ENCODE measurements around the gene UBE2L3.
"Not testable (repeated sequence)": the region's sequence is repeated elsewhere in the genome, so short reads cannot be mapped to it uniquely, and the experiment has no call there.

Gene UBE2L3

DNA sequence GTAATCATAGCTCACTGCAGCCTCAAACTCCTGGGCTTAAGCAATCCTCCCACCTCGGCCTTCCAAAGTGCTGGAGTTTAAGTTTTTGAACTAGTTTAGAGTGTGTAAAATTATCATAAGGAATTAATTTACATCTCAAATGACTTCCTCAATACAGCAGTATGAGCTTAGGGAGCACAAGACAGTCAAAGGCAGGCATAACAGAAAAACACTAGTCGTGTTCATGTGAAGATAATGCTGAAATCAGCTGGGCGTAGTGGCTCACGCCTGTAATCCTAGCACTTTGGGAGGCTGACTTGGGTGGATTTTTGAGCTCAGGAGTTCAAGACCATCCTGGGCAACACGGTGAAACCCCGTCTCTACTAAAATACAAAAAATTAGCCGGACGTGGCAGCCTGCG, 36.5 kb downstream of the UBE2L3 start:
- ATAC-seq: no peak

DNA sequence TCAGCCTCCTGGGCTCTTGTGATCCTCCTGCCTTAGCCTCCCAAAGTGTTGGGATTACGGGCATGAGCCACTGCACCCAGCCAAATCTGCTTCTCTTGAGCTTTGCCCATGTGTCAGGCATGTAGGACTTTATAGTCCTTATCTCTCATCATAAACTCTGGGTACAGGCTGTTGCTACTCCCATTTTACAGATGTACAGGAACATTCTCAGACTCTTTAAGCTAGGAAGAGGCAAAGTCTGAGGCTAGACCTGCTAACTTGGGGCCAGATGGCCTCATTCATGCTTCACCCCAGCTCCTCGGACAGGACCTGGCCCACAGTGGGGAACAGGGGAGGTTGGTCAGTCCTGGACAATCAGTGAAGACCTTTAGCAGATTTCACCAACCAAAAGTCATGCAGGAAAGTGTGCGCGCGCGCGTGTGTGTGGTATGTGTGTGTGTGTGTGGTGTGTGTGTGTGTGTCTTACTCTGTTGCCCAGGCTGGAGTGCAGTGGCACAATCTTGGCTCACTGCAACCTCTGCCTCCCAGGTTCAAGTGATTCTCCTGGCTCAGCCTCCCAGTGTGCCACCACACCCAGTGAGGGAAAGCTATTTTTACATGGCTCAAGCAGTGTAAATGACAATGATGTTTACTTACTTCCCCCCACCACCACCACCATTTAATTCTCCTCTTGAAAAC, 38.5 kb downstream of the UBE2L3 start:
- ATAC-seq: no peak

DNA sequence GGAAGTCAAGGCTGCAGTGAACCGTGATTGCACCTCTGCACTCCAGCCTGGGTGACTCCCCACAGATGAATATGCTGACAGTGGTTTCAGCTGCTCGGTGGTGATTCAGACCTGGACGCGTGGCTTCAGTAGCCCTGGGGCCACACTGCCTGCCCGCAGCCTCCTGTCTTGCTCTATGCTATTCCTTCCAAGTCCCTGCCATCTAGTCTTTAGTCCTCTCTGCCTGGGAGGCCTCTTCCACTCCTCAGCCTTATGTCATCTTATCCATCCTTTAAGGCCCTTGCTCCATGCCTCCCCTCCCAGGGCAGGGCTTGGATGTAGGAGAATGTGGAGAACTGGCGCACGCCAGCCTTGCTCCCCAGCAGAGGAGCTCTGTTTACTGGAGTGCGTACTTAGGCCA, 39.3 kb downstream of the UBE2L3 start:
- no peak for ATAC-seq

DNA sequence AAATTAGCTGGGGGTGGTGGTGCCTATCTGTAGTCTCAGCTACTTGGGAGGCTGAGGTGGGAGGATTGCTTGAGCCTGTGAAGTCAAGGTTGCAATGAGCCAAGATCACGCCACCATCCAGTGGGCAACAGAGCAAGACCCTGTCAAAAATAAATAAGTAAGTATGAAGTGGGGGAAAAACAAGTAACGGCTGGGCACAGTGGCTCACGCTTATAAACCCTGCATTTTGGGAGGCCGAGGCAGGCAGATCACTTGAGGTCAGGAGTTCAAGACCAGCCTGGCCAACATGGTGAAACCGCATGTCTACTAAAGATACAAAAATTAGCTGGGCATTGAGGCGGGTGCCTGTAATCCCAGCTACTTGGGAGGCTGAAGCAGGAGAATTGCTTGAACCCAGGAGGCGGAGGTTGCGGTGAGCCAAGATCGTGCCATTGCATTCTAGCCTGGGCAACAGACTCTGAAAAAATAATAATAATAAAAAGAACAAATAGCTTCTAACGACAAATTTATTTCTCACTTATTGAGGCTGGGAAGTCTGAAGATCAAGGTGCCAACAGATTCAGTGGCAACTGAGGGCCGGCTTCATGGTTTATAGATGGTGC, 42.1 kb downstream of the UBE2L3 start:
- ATAC-seq: not testable (repeated sequence)

DNA sequence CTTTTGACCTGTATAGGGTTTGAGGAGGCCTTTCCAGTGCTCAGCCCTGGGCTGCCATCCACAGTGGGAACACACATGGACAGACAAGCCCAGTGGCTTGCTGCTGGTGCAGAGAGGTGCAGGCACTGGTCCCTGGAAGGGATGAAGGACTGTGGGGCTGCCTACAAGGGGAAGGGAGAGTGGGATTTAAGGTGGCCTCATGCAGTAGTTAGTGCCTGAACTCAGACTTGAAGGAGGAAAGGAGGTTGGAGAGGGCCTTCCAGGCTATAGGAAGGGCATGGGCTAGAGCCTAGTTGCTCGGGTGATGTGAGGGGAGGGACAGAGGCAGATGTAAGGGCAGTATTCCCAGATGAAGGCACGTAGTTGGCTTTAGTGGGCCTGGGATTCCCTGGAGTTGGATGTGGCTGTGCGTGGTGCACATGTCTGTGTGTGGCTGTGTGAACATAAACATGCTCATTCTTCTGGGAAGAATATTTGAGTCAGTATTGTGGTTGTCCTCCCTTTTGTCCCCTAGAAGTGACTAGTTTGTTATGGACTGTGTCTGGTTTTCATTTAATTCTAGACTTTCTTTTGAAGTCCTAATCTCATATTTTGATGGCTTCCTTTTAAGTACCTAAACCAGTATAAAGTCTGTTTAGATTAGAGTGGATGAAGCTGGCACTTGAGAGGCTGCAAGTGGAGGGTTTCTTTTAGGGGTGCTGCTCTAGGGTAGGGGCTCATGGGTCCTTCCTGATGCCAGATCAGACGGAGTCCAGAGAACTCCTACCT, 43.9 kb downstream of the UBE2L3 start:
- no peak for ATAC-seq

DNA sequence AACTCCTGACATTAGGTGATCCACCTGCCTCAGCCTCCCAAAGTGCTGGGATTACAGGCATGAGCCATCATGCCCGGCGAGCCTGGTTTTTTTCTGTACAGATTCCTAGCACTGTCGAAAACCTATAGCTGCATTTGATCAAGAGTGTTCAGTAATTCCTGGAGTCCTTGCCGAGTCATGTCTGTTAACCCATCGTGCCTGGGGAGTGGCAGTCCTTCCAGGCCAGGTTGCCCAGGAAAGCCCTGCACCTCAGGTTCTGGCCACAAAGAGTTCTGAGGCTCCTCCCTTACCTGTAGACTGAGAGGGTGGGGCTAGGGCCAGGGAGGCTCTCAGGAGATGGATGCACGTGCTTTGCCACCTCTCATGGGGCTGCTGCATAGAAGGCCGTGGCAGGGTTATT, 45.3 kb downstream of the UBE2L3 start:
- ATAC-seq: no peak

DNA sequence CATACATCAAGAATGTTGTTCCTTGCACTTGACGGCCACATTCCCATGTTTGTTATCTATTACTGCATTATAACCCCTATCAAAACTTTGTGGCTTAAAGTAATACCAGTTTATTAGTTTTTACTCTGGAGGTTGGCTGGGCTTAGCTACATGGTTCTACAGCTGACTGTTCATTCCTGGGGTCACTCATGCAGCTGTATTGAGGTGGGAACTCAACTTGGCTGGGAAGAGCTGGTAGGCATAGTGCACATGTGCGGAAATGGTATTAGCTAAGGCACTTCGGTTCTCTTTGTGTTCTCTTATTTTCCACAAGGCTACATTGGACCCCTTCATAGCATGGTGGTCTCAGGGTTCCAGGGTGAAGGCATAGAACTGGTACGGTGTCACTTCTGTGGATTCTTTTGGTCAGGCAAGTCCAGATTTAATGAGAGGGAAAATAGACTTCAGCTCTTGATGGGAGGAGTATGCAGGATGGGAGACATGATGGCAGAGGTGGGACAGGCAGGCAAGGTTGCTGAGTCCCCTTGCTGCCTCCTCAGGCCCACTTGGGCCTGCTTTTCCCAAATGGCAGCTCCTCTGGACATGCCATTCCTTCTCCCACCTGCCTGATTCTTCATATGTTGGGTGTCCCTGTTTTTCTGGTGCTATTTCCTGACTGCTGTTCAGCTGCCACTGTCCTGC, 46.2 kb downstream of the UBE2L3 start:
- ATAC-seq: no peak

DNA sequence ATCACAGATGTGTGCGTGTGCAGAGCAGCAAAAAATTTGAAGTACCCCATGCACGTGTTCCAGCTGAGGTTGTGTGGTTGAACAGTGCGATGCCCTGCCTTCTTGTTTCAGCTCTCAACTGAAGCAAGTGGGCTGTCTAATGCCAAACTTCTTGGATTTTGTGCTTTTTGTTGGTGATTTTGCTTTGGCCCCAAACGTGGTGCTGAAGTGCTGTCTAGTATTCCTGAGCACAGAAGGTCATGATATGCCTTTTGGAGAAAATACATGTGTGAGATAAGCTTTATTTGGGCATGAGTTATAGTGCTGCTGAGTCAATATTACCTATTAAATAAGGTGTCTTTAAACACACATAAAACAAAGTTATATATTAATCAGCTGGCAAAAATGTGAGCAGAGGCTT, 48.2 kb downstream of the UBE2L3 start:
- no peak for ATAC-seq

DNA sequence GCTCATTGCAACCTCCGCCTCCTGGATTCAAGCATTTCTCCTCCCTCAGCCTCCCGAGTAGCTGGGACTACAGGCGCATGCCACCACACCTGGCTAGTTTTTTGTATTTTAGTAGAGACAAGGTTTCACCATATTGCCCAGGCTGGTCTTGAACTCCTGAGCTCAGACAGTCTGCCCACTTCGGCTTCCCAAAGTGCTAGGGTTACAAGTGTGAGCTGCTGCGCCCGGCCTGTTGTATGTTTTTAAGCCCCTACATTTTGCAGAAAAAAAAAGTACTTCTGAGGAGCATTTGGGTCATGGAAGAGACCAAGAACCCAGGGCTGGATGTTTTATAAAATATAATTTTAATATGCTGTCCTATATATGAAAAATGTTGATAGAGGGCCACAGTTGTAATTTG, 49.8 kb downstream of the UBE2L3 start:
- ATAC-seq: not testable (repeated sequence)

DNA sequence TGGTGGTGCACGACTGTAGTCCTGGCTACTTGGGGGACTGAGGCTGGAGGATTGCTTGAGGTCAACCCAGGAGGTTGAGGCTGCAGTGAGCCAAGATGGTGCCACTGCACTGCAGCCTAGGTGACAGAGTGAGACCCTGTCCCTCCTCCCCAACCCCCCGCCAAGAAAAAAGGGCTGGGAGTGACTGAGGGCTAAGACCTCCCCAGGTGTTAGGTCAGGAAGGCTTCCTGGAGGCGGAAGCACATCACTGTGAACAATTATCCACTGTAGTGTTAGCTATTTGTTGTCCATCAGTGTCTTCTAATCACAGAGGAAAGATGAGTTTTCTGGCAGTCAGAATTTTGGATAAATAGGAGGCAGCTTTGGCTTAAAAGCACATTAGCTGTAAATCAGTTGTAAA, 53.5 kb downstream of the UBE2L3 start:
- no peak for ATAC-seq

DNA sequence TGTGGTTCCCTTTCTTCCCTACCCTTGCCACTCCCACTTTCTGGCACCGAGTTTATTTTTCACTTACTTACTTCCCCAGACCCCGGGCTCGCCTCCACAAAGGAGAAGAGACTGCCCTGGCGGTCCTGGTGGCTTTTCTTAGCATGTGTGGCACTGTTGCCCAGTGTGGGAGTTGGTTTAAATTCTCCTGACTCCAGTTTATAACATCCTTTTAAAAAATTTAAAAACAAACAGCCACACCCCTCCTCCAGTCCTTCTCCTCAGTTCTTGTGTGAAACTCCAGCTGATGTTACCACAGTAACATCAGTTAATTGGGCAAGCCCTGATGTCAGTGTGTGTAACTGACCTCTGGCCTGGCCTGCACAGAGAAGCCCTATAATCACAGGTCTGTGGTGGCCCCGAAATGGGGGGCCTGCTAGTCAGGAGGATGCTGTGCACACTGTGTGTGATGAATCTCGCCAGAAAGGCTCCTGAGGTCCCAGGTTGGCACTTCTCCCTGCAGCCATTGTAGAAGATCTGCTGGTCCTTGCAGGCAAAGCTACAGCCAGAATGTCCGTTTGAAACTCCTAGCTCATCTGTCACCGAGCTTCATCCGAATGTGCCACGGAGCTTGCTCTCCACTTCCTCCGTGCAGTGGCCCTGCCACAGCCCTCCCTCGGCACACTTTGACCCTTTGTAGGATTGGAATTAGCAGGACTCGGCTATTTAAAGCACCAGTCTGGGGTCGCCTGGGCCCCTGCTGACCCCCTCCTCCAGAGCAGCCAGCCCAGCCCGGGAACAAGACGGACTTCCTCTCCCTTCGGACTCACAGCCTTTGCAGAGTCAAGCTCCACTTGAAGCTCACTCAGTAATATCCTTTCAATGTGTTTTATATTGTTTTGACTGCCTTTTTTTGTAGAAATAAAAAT, 54.8 kb downstream of the UBE2L3 start:
- no peak for ATAC-seq

DNA sequence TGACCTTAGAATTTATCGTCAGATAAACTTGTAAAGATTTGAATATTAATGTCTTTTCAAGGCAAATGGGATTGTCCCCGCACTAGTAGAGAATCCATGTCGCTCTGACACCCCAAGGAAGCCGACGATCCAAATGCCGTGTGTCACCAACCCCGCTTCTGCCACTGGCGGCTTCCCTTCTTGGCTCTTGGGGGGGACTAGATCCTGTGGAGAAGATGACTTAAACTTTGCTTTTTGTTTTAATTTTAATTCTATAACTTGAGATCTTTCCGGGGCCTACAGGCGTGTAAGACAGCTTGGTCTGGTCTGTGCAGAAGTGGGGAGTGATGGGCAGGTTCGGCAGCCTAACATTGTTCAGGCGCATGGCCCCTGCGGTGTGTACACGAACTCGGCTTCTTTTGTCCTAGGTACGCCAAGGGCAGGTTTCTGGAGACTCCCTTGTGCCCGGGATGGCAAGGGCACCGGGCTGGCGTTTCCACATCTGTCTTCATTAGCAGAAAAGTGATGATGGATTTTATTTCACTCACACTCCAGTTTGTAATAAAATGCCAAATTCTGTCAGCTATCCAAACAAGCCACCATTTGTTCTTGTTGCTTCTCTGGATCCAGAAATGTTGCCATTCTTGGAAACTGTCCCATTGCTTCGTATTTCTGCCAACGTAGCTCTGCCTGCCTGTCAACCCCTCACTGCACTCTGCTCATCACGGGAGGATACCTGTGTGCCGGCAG, 55.6 kb downstream of the UBE2L3 start:
- no peak for ATAC-seq

DNA sequence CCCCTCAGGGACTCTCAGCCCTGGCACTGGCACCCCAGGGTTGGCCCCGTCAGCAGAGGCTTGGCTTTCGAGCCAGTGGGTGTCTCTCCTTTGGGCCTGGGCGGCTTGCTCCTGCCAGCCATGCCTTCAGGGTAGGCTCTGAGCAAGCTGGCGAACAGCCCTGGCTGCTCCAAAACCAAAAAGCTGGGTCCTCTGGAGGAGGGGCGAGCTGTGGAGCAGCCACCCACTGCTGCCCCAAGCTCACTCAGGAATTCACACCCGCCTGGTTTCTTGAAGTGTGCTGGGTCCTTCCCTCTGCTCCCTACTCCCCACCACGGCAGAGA, 56.1 kb downstream of the UBE2L3 start:
- ATAC-seq: no peak

DNA sequence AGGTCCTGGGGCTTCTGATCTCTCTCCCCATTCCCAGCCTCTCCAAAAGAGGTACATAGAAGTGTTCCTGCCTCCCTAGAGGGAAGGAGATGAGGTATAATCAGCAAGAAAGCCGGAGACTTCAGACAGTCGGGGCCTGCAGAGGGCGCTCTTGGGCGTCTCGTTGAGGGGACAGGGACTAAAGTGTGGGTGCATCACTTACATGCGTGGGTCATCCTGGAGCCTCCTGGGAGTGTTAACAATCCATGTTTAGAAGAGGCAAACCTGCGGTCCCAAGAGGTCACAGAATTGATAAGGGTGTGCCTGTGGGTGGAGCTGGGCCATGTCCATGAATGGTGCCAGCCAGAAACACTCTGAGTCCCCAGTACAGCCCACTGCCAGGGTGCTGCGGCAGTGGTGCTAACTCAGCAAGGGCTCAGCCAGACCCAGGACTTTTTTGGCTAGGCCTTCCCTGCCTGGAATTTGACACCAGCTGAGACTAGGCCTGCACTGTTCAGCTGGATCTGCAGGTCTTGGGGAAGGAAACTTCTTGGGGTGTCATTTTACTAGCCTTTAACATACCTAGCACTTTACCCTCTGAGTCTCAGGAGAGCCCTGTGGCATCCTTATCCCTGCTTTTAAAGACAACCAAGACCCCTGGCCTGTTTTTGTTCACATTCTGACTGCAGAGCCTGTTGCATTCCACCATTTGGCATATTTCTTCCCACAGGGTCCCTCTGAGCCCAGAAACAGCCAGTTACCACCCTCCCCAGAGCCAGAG, 56.8 kb downstream of the UBE2L3 start:
- no peak for ATAC-seq

DNA sequence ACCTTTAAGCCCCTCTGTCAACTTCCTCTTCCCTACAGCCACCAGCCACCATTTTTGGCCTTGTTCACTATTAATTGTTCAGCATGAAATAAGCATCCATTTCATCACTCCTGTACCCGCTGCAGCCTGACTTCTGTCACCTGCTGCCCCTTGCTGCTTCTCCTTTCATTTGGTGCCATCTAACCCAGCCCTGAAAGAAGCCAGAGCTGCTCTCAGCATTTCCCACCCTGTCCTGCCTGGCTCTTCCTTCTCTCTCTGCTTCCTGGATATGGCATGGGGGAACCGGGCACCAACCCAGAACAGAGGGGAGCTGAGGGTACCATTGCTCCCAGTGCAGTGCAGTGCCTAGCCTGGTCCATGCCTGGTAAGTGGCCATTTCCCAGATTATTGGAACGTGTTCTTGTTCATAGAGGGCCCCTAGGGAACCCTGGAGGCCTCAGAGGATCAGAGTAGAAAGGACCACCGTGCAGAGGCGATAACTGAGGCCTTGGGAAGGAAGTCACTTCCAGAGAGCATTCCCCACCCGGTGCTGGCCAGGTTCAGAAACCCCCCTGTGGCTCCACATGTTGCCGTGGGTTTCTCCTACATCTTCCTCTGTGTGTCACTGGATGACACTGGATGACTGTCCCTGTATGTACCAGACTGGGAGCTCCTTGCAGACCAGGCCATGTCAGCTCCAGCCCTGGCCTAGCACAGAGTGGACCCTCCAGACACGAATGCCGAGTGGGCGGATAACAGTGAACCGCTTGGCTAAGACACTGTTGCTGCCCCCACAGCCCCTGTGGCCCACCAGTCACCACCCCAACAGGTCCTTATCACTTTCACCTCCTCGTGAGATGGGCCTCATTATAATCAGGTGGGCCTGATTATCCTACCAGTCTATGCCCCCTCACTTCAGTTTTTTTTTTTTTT, 57.6 kb downstream of the UBE2L3 start:
- no peak for ATAC-seq

DNA sequence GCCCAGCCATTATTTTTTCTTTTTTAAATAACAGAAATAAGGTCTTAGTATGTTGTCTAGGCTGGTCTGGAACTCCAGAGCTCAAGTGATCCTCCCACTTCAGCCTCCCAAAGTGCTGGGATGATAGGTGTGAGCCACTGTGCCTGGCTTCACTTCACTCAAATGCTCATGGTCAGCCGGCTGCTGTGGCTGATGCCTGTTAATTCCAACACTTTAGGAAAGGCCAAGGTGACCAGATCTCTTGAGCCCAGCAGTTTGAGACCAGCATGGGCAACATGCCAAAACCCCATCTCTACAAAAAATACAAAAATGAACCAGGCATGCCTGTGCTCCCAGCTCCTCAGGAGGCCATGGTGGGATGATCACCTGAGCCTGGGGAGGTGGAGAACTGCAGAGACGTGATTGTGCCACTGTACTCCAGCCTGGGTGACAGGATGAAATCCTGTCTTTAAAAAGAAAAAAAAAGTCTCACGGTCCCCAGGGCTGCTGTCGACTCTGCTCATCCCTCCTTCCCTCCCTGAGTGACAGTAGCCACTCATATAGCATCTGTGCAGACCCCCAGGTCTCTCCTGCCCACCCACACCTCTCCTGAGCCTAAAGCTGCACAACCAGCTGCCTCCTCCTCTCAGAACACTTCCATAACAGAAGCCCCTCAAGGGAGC, 58.7 kb downstream of the UBE2L3 start:
- no peak for ATAC-seq

DNA sequence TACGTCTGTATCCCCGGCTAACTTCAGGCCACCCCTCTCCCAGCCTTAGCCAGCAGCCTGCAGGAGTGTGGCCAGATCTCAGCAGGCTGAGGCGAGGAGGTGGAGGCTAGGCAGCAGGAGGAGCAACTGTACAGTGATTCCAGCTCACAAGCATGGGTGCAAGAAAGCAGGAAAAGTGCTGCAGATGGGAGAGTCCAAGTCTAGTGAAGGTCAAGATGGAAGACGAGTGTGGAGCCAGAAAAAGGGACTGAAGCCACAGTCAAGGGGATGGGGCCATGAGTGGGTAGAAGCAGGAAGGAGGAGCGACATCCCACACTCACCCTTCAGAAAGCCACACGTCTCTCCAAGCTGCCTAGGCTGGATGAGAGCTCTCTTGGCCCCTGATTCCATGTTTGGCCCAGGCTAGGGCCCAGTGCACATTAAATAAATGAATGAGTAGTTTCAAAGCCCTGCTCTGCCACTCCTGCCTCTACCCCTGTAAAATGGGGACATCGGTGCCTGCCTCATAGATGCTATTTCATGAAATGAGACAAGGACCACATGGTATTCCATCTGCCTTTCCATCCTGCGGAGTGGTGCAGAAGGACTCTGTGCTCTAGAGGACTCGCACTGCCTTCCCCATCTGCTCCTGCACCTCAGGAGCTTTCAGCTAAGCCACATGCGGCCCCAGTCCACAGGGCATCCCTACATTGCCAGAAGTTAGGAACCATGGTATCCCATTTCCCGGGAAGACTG, 59.4 kb downstream of the UBE2L3 start:
- ATAC-seq: no peak

DNA sequence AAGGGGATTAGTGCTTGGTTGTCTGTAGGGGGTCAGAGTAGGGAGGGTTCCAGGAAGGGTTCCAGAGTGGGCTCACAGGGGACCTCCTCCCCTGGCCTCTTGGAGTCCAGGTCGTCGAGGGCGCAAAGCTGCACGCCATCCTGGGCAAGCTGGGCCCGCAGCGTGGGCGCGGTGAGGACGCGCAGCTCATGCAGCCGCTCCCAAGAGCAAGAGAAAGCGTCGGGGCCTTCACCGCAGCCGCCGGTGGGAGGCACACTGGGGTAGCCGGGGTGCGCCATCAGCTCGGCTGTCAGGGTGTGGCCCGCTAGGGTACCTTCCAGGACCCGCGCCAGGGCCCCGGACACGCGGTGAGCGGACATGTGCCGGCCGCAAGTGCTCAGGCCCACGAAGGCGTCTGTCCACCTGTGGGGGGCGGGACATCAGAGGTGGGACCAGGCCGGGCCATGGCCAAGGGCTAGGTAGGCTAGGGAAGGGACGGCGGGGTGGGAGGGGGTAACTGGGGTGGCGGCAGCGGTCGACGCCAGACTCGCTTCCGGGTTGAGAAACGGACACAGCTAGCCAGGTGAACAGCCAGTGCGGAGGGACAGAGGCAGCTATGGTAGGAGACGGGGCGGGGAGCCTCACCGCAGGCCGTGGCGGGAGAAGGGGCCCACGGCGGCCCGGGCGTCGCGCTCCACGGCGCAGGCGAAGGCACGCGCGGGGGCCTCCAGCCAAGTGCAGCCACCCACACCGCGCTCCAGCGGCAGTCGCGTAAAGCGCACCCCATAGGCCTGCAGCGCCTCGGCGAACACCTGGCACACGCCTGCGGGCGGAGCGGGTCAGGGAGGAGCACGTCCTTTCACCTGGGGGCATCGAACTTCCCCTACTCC, 61.1 kb downstream of the UBE2L3 start:
- peak; percentile 2 to 3 for ATAC-seq
